ENCODE results near the gene TMC3.

Gene TMC3

GRCh38 chr15:81316267-81316666 is 57.7 kb downstream of the TMC3 start:
- DNase-seq (ENCODE audit: low read depth) = no peak
- TF ChIP-seq, protein P1, sequence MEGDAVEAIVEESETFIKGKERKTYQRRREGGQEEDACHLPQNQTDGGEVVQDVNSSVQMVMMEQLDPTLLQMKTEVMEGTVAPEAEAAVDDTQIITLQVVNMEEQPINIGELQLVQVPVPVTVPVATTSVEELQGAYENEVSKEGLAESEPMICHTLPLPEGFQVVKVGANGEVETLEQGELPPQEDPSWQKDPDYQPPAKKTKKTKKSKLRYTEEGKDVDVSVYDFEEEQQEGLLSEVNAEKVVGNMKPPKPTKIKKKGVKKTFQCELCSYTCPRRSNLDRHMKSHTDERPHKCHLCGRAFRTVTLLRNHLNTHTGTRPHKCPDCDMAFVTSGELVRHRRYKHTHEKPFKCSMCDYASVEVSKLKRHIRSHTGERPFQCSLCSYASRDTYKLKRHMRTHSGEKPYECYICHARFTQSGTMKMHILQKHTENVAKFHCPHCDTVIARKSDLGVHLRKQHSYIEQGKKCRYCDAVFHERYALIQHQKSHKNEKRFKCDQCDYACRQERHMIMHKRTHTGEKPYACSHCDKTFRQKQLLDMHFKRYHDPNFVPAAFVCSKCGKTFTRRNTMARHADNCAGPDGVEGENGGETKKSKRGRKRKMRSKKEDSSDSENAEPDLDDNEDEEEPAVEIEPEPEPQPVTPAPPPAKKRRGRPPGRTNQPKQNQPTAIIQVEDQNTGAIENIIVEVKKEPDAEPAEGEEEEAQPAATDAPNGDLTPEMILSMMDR (IDR thresholded peaks at IDR 0.05; ENCODE audit: low read length, missing control alignments) = no peak

DNA sequence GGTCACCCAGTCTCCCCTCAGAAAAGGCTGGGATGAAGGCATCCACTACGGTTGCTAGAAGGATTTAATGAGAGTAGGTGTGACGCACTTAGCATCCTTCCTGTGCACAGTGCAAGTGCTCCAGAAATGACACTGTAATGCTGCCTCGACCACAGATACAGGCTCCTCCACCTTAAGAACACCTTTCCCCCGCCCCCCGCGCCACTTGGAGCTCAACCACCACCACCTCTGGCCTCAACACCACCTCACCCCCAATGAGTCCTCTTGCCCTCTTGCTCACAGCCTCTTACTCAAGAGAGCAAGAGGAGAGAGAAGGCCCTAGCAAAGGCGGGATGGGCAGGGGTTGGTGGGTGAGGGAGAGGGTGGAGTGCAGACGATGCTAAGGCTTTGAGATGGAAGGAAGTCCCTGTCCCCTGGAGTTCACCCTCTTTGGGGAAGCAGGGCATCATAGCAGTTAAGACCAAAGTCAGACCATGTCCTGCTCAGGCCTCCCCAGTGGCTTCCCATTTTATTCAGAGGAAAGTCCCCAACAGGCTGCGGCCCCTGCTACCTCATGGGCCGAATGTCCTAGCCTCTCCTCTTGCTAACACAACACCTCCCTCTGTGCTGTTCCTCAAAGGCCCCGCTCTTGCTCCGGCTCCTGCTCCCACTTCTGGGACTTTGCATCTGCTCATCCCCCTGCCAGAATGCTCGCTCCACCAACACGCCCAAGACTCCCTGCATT is 58.4 kb downstream of the TMC3 start:
- DNase-seq (ENCODE audit: low read depth) = no peak
- TF ChIP-seq, protein P1 (IDR thresholded peaks at IDR 0.05; ENCODE audit: low read length, missing control alignments) = no peak
- H3K4me3 ChIP-seq (replicated peaks; ENCODE audit: low read depth, low read length) = no peak overlapping the region

More at GRCh38 chr15:81316267-81316666, 57.7 kb downstream of the TMC3 start:
- H3K4me3 ChIP-seq (replicated peaks; ENCODE audit: low read depth, low read length) = no peak overlapping the region

GRCh38 chr15:81314378-81314777 is 59.6 kb downstream of the TMC3 start:
- DNase-seq (ENCODE audit: low read depth) = no peak
- no peak overlapping the region for H3K4me3 ChIP-seq (replicated peaks; ENCODE audit: low read depth, low read length)
- TF ChIP-seq, protein P1 (IDR thresholded peaks at IDR 0.05; ENCODE audit: low read length, missing control alignments) = no peak

DNA sequence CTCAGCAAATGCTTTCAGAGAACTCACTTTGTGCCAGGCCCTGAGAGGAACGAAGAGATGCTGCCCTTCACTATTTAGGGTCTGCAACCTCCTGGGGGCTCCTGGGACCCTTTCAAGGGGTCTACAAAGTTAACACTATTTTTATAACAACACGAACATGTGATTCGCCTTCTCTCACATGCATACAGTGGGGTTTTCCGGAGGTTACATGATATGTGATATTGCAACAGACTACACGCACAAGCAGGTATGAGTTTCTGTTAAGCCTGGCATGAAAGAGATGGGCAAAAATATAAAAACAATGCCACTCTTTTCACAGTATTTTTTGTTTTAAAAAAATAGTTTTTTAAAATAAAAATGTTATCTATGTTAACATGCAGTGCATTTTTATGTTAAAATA is 60.3 kb downstream of the TMC3 start:
- H3K4me3 ChIP-seq (replicated peaks; ENCODE audit: low read depth, low read length) = no peak overlapping the region

DNA sequence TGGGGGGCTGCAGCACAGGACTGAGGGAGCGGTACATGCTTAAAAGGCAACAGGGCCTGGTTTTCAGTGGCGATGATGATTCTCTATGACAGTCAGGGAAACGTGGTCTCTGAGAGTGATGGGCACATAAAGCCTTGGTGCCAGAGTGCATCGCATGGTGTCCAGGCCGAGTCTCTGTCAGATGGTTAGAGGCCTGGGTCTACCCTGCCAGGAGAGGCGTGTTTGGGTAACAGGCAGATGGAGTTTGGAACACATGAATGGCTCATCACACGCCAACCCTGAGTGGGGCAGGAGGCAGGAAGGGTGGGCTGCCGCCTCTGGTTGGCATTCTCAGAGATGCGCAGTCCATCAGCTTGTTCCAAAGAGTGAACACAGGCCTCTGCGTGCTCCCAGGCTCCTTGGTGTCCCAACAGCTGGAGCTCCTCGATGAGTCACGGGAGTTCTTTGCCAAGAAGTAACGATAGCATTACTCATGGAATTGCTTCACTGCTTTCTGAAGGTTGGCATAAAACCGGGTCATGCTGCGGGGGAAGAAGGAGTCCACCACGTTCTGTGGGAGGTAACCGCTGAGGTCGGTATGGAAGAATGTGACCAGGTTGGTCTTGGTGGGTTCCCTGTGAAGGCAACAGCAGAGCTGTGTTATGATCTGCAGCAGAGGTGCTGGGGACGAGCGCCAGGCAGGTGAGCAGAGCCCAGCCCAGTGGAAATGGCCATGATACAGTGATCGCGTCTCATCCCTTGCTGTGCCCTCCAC is 61.0 kb downstream of the TMC3 start:
- TF ChIP-seq, protein P1 (IDR thresholded peaks at IDR 0.05; ENCODE audit: low read length, missing control alignments) = no peak
- peak; percentile 99 for DNase-seq (ENCODE audit: low read depth)
- H3K4me3 ChIP-seq (replicated peaks; ENCODE audit: low read depth, low read length) = no peak overlapping the region

More for the DNA sequence above, 60.3 kb downstream of the TMC3 start:
- no peak for DNase-seq (ENCODE audit: low read depth)
- TF ChIP-seq, protein P1 (IDR thresholded peaks at IDR 0.05; ENCODE audit: low read length, missing control alignments) = no peak

DNA sequence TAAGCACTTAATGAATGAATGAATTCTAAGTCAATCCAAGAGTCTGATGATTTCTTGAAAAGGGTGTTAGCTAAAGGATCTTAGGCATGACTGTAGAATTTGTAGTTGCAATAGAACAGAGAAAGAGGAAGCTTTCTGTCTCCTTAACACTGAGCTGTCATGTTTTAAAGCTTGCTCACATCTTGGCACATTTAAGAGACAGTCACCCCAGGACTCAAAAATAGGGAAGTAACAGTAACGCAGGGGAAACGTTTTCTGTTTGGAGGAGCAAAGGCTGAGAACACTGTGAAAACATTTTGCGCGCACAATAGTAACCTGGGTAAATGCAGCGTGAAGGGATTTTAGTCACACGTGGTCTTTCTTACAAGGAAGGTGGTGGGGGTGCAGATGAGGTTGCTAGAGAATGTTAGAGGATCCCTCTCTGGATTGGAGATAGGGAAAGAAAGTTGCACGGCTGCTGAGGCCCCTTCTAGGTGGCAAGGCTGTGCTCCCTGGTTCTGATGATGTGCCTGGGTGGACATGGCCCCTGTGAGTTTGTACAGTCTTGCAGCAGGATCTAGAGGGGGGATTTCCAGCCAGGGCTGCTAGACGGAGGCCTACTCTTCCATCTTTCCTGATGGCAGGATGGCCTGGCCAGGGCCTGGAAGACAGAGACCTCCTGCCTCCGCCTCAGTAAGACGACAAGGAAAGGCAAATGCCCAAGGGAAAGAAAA is 62.1 kb downstream of the TMC3 start:
- TF ChIP-seq, protein P1 (IDR thresholded peaks at IDR 0.05; ENCODE audit: low read length, missing control alignments) = no peak
- H3K4me3 ChIP-seq (replicated peaks; ENCODE audit: low read depth, low read length) = no peak overlapping the region
- no peak for DNase-seq (ENCODE audit: low read depth)
